Gastrocnemius medialis (tissue), 4 donors: ENCODE results near the gene RNF43.

Source experiments
- CTCF ChIP-seq, 5 experiments: fragments of 450-650 bp in 3 of 5; fragments of 200-600 bp in 2 of 5; sonication (generic) in 2 of 5; IDR thresholded peaks in 4 of 5; conservative IDR thresholded peaks in 1 of 5; 1 replicate in 4 of 5; 2 replicates in 1 of 5; pipeline ENCODE4 v1.5.1; 2016 to 2019; ENCODE audit warnings: antibody characterized with exemption in 5 of 5, mild to moderate bottlenecking in 3 of 5, moderate library complexity in 3 of 5
- POLR2A ChIP-seq, 2 donors: fragments of 450-650 bp; IDR thresholded peaks; one replicate each; pipeline ENCODE4 v1.6.1; 2017; ENCODE audit warnings: antibody characterized with exemption in 2 of 2, mild to moderate bottlenecking in 2 of 2, moderate library complexity in 2 of 2

DNA sequence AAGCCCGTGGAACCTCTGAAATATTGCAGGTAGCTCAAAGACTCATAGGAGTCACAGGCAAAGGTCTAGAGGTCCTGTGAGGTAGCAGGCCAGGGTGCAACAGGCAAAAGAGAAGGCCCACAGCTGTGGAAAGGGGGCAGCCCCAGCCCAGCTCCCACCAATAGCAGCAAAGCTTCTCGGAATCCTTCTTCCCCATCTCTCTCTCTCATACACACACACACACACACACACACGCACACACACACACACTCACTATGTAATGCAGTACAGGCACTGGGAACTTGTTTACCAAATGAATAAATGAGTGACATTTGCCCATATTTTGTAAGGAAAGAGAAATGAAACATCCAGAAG is 48.5 kb downstream of the RNF43 start:
- no peak for TF ChIP-seq POLR2A (IDR thresholded peaks at IDR 0.05)
- no peak for TF ChIP-seq CTCF (IDR thresholded peaks at IDR 0.05 in 4 of 5, conservative IDR thresholded peaks at IDR 0.05 in 1 of 5)
